Measurements from ENCODE around the gene REEP3. TPM values are rescaled to one million over a fixed set of nuclear protein-coding genes. Genes with fewer than 3 reads are reported as not detected.
"Not testable (repeated sequence)": the region's sequence is repeated elsewhere in the genome, so short reads cannot be mapped to it uniquely, and the experiment has no call there.

The REEP3 gene
- total RNA-seq, 1 experiment from 2014 or later, result 59.2 TPM

- DNase-seq (ENCODE audit: low read depth), result peak; percentile 29
These were observed 26.6 kb downstream of the REEP3 start for GRCh38 chr10:63547628-63548360.

GRCh38 chr10:63548860-63549259 is 27.7 kb downstream of the REEP3 start:
- DNase-seq (ENCODE audit: low read depth), result no peak

GRCh38 chr10:63549810-63550209 is 28.6 kb downstream of the REEP3 start:
- no peak for DNase-seq (ENCODE audit: low read depth)

DNA sequence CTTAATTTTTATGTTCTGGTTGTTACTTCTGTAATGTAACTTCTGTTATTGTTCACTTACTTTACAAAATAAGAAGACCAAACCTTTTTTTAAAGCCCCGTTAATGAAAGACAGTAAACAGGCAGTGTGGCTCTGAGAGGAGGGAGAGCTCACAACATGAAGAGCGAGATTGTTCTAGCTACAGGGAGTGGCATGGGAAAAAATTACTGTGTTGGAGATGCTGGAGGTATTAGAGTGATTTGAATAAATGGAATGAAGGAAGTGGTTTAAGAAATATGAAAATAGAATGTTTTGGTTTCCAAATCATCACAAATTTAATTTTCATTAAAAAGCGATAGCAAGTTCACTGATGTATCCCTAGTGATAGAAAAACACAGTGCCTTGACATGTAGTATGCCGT is 31.8 kb downstream of the REEP3 start:
- DNase-seq (ENCODE audit: low read depth), result peak; percentile 88

- peak; percentile 65 for DNase-seq (ENCODE audit: low read depth)
These were observed 32.3 kb downstream of the REEP3 start for GRCh38 chr10:63553473-63553872.

DNA sequence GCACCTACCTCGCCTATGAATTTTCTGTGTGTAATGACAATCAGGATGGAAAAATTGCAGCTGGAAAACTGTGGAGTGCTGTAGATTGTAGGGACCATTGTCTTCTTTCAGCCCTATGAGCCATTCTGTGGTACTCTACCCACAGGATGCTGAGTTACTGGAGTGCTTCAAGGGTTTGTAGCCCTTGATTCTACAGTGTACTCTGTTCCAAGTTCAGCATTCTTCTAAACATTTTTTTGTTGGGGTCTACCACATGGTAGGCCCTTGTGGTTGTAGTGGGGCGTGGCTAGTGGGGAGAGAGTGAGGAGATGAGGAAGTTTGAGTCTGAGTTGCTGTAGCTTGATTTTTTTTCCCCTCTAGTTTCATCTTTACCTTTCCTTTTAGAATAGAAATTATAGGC is 33.5 kb downstream of the REEP3 start:
- peak; percentile 97 for DNase-seq (ENCODE audit: low read depth)

DNA sequence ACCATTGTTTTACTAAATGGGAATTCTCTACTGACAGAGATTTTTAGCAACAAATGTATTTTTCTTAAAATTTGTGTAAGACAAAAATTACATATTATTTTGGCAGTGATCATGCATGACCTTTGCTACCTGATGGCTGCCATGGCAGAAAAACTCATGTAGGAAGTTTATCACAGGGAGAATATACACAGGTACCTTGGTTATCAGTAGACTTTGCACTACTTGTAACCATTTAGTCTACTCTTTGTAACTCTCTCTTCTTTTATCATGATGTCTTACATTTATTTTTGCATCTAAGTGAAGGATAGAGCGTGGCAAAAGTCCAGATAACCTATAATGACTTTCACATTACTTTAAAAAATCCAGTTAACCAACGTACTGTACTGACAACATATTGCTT is 34.1 kb downstream of the REEP3 start:
- DNase-seq (ENCODE audit: low read depth), result no peak

- DNase-seq (ENCODE audit: low read depth), result no peak
These were observed 37.1 kb downstream of the REEP3 start for GRCh38 chr10:63558132-63558784.

DNA sequence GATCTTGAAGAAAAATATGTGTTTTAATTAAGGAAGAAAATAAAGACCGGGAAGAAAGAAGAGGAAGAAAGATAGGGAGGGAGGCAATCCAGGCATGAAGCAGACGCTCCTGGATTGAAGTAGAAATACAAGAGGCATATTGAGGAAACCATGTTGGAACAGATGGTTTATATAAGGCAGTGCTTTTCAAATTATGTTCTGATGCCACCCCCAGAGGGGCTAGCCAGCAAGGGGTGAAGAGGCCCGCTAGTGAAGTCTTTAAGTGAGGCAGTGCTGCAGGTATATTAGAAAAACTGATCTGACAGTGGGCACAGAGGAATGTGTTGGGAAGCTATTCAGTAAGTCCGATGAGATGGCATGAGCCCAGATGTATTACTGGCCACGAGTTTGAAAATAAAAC is 40.1 kb downstream of the REEP3 start:
- DNase-seq (ENCODE audit: low read depth), result no peak

DNA sequence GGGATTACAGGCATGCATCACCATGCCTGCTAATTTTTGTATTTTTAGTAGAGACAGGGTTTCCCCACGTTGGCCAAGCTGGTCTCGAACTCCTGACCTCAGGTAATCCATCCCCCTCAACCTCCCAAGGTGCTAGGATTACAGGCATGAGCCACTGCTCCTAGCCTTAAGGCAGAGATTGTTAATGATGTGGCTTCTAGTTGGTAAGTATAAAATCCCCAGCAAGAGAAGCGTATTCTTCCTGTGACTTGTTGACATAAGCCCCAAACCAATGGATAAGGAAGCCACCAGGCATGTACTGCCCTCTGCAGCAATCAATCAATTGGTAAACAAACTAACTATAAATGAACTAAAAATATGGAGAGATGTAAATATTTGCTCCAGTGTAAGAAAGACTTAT is 41.2 kb downstream of the REEP3 start:
- DNase-seq (ENCODE audit: low read depth), result no peak

- no peak for DNase-seq (ENCODE audit: low read depth)
These were observed 41.7 kb downstream of the REEP3 start for GRCh38 chr10:63562857-63563256.

DNA sequence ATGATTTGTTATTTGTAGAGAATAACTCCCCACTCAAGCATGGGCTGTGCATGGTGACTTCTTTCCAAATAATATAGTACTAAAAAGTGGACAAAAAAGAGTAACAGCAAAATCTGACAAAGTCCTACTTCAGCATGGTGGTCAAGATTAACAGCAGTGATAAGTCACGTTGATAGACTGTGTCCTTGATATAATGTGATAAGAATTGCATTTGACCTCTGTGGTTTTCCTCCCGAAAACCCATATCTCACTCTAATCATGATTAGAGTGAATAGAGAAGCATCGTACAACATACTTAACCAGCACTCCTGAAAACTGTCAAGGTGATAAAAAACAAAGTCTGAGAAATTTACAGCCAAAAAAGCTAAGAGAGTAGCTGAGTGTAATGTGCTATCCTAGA is 42.4 kb downstream of the REEP3 start:
- DNase-seq (ENCODE audit: low read depth), result no peak

DNA sequence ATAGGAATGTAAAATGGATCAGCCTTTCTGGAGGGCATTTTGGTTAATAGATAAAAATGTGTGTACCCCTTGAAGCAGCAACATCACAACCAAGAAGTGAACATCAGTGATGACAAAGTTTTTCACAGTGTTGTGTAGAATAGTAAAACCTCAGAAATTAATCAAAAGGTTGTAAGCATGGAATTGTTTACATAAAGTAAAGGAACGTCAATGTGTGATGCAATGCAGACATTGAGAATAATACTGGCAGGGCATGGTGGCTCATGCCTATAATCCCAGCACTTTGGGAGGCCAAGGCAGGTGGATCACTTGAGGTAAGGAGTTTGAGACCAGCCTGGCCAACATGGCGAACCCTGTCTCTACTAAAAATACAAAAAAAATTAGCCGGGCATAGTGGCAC is 43.5 kb downstream of the REEP3 start:
- DNase-seq (ENCODE audit: low read depth), result not testable (repeated sequence)

GRCh38 chr10:63573068-63573697 is 52.0 kb downstream of the REEP3 start:
- DNase-seq (ENCODE audit: low read depth), result peak; percentile 59

GRCh38 chr10:63574011-63574410 is 52.8 kb downstream of the REEP3 start:
- no peak for DNase-seq (ENCODE audit: low read depth)

DNA sequence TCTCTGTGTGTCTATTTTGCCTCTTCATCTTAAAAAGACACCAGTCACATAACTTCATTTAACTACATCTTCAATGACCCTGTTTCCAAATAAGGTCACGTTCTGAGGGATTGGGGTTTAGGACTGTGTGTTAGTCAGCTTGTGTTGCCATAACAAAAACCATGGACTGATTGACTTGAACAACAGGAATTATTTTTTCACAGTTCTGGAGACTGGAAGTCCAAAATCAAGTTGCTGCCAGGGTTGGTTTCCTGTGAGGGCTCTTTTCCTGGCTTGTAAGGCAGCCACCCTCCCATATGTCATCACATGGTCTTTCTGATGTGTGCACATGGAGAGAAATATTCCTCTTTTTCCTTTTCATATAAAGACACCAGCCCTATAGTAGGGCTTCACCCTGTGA is 55.3 kb downstream of the REEP3 start:
- peak; percentile 81 for DNase-seq (ENCODE audit: low read depth)

GRCh38 chr10:63578501-63578900 is 57.3 kb downstream of the REEP3 start:
- no peak for DNase-seq (ENCODE audit: low read depth)

DNA sequence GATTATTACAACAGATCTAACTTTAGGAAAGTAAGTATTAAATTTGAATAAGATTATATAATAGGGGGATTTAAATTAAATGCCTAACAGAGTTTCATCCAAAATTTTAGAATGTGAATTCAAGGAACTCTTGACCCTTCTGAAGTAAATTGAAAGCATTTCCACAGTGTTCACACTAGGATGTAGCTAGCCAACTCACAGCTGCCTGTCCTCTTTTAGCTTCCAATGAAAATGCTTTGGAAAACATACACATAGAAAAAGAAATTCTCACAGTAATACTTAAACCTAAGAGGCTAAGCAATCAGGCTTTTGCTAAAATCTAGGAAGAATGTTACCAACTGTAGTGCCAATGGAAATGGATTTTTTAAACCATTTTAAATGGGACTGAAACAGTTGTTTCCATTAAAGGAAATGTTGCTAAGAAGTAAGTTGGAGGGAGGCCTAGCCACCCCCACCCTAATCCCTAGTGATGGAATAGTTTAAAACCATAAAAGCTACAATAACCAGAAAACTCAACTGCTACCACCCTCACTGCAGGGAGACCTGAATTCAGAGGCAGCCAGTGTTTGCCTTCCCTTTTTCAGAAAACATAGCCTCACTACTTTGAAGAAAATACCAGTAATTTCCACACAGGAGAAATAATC is 58.3 kb downstream of the REEP3 start:
- no peak for DNase-seq (ENCODE audit: low read depth)

- no peak for DNase-seq (ENCODE audit: low read depth)
These were observed 61.5 kb downstream of the REEP3 start for GRCh38 chr10:63582690-63583089.

- DNase-seq (ENCODE audit: low read depth), result no peak
These were observed 62.2 kb downstream of the REEP3 start for GRCh38 chr10:63583397-63583796.

DNA sequence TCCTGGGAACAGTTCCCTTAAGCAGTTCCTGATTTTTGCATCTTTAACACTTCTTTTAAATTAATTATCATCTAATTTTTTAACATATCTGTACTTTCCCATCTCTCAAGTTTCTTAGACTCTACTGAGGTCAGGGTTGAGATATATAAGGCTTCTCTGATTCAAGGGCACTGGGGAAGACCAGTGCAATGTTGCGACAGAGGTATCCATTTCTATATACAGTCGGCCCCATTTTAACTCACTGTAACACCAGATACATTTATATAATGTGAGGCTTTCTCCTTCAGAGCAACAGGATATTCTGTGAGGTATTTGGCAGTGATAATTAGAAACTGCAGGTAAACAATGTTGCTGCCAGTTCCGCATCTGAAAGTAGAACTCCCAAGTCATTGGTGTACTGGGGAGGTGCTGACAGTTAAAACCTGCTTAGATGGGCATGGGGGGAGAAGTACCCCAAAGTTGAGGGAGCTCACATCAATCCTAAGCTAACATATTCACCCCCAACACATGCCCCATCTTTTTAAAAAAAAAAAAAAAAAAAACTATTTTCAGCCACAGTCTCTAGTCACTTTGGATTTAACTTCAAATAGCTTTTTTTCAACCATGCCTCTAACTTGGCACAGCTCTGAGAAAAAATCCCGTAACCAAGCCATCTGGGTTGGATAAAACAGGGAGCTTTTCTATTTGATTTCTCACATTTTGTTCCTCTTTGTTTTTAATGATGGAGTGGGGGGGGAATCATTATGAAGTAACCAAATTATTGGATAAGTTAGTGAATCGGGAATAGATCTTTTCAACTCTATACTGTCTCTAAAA is 62.9 kb downstream of the REEP3 start:
- DNase-seq (ENCODE audit: low read depth), result no peak

DNA sequence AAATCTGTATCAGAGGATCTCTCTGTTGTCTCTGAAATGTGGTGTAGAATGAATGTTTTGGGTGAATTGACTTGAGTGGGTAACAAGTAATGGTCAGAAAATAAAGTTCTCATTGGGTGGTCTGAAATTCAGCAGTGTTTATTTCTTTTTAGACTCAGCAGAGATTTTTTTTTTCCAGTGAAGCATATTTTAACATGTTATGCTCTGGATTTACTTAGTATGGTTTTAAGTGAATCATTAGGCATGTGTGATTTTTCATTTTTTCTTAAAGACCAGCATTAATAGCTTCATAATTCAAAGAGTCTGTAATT is 63.5 kb downstream of the REEP3 start:
- DNase-seq (ENCODE audit: low read depth), result no peak

All from LHCN-M2 (cell line).